BJ (cell line): Measurements from ENCODE around the gene LIPM. TPM values are rescaled to one million over a fixed set of nuclear protein-coding genes. Genes with fewer than 3 reads are reported as not detected.
"Not testable (repeated sequence)": the region's sequence is repeated elsewhere in the genome, so short reads cannot be mapped to it uniquely, and the experiment has no call there.

Source experiments
- CTCF ChIA-PET: fragments of 350-600 bp; formaldehyde crosslinking; extraction: SDS; loops from one replicate; lab custom pipeline; 2021; ENCODE audit warnings: antibody characterized with exemption, inconsistent platforms; lab: Yijun Ruan, JAX
- POLR2A ChIA-PET: fragments of 300-600 bp; sonication (Branson Sonifier 250); formaldehyde crosslinking; extraction: SDS; loops from one replicate; lab custom pipeline; 2021; ENCODE audit warnings: antibody characterized with exemption; lab: Charles Lee
- DNase-seq: peaks from one replicate; pipeline ENCODE4 v3.0.0-alpha.2; 2011; ENCODE audit warnings: low read depth
- H3K27me3 ChIP-seq: 2 replicates; pipeline ENCODE4 v1.6.0; 2011; ENCODE audit warnings: low read length; ENCODE audit not compliant: control insufficient read depth, insufficient read depth
- H3K36me3 ChIP-seq: 2 replicates; pipeline ENCODE4 v1.5.1; 2011; ENCODE audit warnings: low read length; ENCODE audit not compliant: control insufficient read depth, insufficient read depth
- H3K4me3 ChIP-seq: 2 replicates; pipeline ENCODE4 v1.5.1; 2011; ENCODE audit warnings: low read depth, mild to moderate bottlenecking, control low read depth, low read length
- polyA plus RNA-seq: library from polyadenylated mRNA; depleted of rRNA; stranded (reverse); fragments of >200 nt; gene quantifications from 2 replicates; pipeline ENCODE4 v1.2.3, GENCODE V29; 2011
- TF ChIP-seq, protein P1 (sequence below): IDR thresholded peaks from 2 replicates; pipeline ENCODE4 v1.5.1; 2011; ENCODE audit warnings: low read depth, mild to moderate bottlenecking, control low read depth, inconsistent platforms, low read length, moderate library complexity; ENCODE audit not compliant: insufficient read depth

Gene LIPM
- polyA plus RNA-seq, 1 experiment = not detected

DNA sequence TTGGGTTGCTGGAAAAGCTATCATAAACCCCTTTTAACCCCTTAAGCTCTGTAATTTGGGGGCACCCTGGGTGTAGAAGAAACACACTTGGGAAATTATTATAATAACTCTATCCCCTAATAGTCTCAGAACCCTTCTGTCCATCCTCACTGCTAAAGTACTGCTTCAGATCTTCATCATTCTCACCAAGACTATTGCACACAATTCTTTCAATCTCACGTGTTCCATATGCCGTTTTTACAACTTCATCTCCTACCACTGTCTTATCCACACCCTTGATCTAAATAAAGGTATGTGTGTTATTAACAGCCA lies 33.3 kb downstream of the LIPM start:
- no peak overlapping the region for H3K4me3 ChIP-seq
- no peaks in the 10 kb centered on the region for H3K36me3 ChIP-seq
- no peak for DNase-seq
- ChIA-PET CTCF (interaction anchor here (0.7 to 19.2 kb wide), 39 partner anchors 9 to 382 kb away, joined by 3 to 512 read pairs (median 5); partner anchors contain the start of genes FAS and STAMBPL1), POLR2A (interaction anchor here (0.6 kb wide), 1 partner anchor 95 kb away, joined by 3 read pairs; no protein-coding TSS in a partner anchor)
- TF ChIP-seq, protein P1, sequence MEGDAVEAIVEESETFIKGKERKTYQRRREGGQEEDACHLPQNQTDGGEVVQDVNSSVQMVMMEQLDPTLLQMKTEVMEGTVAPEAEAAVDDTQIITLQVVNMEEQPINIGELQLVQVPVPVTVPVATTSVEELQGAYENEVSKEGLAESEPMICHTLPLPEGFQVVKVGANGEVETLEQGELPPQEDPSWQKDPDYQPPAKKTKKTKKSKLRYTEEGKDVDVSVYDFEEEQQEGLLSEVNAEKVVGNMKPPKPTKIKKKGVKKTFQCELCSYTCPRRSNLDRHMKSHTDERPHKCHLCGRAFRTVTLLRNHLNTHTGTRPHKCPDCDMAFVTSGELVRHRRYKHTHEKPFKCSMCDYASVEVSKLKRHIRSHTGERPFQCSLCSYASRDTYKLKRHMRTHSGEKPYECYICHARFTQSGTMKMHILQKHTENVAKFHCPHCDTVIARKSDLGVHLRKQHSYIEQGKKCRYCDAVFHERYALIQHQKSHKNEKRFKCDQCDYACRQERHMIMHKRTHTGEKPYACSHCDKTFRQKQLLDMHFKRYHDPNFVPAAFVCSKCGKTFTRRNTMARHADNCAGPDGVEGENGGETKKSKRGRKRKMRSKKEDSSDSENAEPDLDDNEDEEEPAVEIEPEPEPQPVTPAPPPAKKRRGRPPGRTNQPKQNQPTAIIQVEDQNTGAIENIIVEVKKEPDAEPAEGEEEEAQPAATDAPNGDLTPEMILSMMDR = no peak
- H3K27me3 ChIP-seq = no peaks in the 10 kb centered on the region

DNA sequence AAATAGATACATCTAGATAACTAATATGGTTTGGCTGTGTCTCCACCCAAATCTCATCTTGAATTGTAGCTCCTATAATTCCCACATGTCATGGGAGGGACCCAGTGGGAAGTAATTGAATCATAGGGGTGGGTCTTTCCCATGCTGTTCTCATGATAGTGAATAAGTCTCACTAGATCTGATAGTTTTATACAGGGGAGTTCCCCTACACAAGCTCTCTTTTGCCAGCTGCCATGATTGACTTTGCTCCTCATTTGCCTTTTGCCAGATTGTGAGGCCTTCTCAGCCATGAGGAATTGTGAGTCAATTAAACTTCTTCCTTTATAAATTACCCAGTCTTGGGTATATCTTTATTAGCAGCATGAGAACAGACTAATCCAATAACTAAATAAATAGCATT lies 35.1 kb downstream of the LIPM start:
- POLR2A ChIA-PET = interaction anchor here (0.8 kb wide), 1 partner anchor 11 kb away, joined by 3 read pairs; no protein-coding TSS in a partner anchor
- H3K36me3 ChIP-seq, DNase-seq, H3K4me3 ChIP-seq, H3K27me3 ChIP-seq: not testable (repeated sequence)
- CTCF ChIA-PET = interaction anchor here (1.0 to 19.2 kb wide), 12 partner anchors 11 to 381 kb away, joined by 3 to 512 read pairs (median 8); partner anchors contain the start of gene RNLS

DNA sequence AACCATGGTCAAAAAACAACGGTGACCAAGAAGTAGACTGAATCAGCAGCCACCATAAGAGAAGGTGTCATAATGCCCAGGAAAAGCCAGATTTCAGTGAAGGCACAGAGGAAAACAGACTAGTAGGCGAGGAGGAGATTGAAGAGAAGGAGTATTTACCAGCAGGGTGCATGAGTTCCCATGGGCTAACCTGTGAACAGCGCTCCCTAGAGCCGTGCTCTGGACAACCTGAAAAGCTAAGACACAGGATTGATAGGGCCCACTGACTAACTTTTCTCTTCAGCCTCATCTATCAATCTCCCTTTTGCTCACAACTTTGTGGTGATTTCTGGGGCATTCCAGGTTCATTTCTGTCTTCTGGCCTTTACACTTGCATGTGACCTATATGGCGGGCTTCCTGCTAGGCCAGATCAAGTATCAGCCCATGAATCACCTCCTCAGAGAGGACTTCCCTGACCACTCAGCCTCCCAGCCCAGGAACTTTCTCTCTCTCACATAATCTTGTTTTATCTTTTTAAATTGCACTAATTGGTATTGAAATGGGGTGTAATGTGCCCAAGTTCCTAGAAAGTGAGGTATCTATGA lies 36.3 kb downstream of the LIPM start:
- CTCF ChIA-PET = interaction anchor here (2.0 to 19.2 kb wide), 2 partner anchors 92 to 148 kb away, joined by 5 to 512 read pairs; no protein-coding TSS in a partner anchor
- TF ChIP-seq, protein P1 = no peak
- Histone ChIP-seq H3K4me3 (no peak overlapping the region), H3K27me3 (no peaks in the 10 kb centered on the region), H3K36me3 (no peaks in the 10 kb centered on the region)
- DNase-seq = no peak
- POLR2A ChIA-PET = no interaction called here

DNA sequence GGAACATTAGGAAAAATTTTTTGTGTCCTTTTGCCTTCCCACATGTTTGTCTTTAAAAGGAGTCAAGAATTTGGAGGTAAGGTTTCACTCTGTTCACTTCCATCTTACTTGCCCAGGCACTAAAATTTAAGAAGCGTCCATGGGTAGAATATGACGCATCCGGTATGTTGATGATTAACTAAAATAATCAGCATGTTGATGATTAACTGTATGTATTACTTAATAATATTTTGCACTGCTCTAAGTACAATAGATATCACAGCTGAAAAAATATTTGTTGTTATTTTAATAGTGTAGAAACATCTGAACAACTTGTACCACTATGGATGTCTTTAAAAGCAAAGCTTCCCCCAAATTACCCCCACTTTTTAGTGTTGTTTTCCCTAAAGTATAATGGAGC lies 37.6 kb downstream of the LIPM start:
- TF ChIP-seq, protein P1 = no peak
- POLR2A ChIA-PET = no interaction called here
- no peak for DNase-seq
- H3K36me3 ChIP-seq = no peaks in the 10 kb centered on the region
- H3K27me3 ChIP-seq = no peaks in the 10 kb centered on the region
- CTCF ChIA-PET = interaction anchor here (1.3 to 19.2 kb wide), 3 partner anchors 8 to 147 kb away, joined by 3 to 512 read pairs (median 5); no protein-coding TSS in a partner anchor
- H3K4me3 ChIP-seq = no peak overlapping the region

DNA sequence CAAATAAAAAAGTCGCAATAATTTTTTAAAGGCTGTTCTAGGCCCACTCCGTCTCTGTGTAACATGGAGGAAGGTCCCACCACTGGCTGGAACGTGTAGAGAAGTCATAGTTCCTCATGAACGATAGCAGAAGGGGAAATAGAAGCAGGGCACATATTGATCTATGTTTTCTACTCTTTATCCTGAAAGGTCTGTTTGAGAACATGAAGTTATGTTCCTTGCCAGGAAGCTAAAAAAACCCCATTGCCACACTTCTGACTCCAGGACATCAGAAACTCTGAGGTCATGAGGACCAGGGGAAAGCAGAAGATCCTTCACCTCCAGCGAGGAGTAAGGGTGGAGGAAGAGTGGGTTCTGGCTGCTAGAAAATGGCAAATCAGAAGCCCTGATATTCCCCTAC lies 38.4 kb downstream of the LIPM start:
- CTCF ChIA-PET = interaction anchor here (19.2 kb wide), 1 partner anchor 90 kb away, joined by 512 read pairs; no protein-coding TSS in a partner anchor

More for the DNA sequence above, 38.4 kb downstream of the LIPM start:
- POLR2A ChIA-PET = no interaction called here
- Histone ChIP-seq H3K4me3 (no peak overlapping the region), H3K27me3 (no peaks in the 10 kb centered on the region), H3K36me3 (no peaks in the 10 kb centered on the region)
- TF ChIP-seq, protein P1 = no peak
- DNase-seq = no peak
